AG10803 (cell line): ENCODE data around the gene PACC1.

Source experiments
- DNase-seq: peaks from one replicate; pipeline ENCODE4 v3.0.0; 2010; ENCODE audit warnings: low read depth
- H3K4me3 ChIP-seq: 2 replicates; pipeline ENCODE4 v1.5.1; 2011; ENCODE audit warnings: mild to moderate bottlenecking, low read length, control low read depth
- TF ChIP-seq, protein P1 (sequence below): conservative IDR thresholded peaks from 2 replicates; pipeline ENCODE4 v1.5.1; 2011; ENCODE audit warnings: mild to moderate bottlenecking, low read length, control low read depth, inconsistent platforms

Gene PACC1

DNA sequence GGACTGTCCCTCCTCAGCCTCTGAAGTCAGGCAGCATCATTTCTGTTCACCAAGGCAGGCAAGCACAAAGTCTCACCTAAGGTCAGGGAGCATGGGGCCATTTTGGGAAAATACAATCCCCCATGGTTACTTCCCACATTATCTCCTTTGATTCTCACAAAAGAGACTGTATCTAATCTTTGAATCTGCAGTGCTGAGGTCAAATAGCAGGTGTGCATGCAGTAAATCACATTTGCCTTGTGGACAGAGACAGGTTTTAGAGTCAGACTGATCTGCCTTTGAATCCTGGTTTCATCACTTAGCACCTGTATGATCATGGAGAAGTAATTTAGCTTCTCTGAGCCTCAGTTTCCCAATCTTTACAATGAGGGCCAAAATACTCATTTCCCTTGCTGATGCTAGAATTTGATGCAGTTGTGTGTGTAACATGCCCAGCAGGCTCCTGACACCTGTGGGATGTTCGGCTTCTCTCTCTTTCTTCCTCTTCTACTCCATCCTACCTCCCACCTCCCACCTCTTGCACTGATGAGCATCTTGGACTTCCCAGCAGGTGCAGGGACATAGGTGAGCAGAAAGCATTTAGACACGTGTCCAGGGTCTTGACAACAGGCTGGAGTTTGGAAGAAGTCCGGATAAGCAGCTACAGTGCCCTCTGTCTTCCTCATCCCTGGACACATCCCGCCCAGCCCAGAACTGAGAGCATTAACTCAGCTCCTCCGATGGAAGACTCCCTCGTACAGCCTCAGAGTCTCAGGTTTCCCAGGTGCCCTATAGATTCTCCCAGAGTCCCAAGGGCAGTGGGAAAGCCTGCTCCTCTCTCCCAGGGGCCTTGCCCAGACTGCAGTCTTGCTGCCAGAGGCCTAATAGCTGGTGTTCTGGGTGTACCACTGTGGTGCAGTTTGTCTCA is 37.0 kb upstream of the PACC1 start:
- TF ChIP-seq, protein P1, sequence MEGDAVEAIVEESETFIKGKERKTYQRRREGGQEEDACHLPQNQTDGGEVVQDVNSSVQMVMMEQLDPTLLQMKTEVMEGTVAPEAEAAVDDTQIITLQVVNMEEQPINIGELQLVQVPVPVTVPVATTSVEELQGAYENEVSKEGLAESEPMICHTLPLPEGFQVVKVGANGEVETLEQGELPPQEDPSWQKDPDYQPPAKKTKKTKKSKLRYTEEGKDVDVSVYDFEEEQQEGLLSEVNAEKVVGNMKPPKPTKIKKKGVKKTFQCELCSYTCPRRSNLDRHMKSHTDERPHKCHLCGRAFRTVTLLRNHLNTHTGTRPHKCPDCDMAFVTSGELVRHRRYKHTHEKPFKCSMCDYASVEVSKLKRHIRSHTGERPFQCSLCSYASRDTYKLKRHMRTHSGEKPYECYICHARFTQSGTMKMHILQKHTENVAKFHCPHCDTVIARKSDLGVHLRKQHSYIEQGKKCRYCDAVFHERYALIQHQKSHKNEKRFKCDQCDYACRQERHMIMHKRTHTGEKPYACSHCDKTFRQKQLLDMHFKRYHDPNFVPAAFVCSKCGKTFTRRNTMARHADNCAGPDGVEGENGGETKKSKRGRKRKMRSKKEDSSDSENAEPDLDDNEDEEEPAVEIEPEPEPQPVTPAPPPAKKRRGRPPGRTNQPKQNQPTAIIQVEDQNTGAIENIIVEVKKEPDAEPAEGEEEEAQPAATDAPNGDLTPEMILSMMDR, result no peak
- no peak for DNase-seq
- no peak overlapping the region for H3K4me3 ChIP-seq

DNA sequence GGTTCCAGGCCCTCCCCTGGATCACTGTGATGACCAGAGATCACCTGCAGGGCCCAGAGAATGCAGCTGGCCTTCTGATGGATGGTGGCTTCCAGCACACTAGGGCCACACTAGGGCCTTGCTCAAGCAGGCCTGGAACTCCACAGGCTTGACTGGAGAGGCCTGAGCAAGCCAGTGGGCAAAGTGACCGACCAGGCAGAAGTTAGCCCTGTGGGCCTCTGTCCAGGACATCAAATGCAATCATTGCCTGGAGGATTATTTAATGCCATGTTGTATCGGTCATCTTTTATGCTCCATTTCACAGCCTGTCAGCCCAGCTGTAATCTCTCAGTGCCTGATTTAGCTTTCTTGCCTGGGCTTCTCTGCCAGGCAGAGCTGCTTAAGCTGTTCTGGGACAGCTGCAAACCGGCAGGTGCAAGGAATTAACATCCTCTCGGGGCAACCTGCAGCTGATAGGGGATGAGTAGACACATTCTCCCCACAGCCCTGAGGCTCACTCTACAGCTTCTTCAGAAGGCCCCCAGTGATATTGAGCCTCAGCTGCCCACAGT is 35.7 kb upstream of the PACC1 start:
- no peak overlapping the region for H3K4me3 ChIP-seq
- DNase-seq, result no peak
- TF ChIP-seq, protein P1, result no peak

DNA sequence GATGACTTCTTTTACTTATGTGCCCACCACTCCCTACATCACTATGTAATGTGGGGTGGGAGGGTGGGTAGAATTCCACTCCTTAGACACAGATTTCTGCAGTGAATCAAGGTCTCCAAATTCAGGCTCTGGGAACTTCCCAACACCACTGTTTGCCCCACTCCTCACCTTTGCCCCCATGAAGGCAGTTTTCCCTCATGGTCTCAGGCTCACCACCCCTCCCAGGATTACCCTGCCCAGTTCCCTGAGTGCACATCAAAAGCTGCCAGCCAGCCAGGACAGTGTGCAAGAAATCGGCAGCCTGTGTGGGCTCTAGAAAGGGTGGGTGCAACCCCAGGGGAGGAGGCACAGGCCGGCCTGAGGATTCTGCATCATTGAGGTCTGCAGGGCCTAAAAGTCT is 32.8 kb upstream of the PACC1 start:
- TF ChIP-seq, protein P1, result no peak
- no peak overlapping the region for H3K4me3 ChIP-seq
- no peak for DNase-seq

DNA sequence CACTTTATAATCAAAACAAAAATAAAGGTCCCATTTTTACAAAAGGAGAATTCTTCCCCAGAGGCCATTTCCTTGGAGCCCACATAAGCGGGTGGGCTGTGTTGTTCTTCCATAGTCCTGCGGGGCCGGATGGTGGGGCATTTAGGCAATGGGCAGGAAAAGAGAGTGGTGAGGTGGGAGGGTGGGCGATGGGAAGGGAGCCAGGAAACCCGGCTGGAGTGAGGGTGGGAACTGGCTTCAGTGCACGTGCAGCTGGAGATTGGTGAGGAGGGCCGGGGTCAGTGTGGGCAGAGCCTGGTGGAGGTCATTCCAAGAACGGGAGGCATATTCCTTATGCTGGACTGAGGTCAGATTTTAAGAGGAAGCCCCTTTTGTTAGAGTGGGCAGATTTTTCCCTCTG is 31.6 kb upstream of the PACC1 start:
- no peak for DNase-seq
- H3K4me3 ChIP-seq, result no peak overlapping the region

DNA sequence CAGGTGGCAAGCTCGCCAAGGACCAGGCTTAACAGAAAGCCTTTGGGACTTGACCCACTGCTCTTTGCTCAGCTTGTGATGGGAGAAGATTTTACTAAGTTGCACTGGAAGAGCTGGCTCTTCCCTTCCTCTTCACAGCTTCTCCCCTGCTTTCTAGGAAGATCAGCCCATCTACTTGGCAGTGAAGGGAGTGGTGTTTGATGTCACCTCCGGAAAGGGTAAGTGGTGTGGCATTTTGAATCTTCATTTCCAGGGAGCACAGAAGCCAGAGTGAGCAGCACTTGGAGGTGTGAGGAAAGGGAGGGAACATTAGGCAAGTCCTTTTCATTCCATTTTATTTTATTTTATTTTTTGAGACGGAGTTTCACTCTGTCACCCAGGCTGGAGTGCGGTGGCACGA is 27.7 kb upstream of the PACC1 start:
- TF ChIP-seq, protein P1, result no peak
- DNase-seq, result no peak
- no peak overlapping the region for H3K4me3 ChIP-seq

More for the DNA sequence above, 31.6 kb upstream of the PACC1 start:
- TF ChIP-seq, protein P1, result no peak

DNA sequence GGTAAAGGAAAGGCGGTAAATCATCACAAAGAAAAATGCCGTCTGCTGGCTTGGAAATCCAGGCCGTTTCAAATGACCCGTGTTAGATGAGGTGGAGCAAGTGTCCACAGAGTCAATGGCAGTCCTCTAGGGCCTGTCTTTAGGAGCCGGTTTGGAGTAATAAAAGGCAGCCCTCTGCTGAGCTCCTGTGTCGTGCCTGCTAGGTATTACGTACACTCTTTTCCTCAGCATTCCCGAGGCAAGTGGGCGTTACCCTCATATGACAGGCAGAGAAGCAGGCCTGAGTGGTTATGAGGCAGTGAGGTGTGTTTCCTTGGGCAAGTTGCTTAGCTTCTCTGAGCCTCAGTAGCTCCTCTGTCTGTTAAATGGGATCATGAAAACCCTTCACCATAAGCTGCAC is 25.7 kb upstream of the PACC1 start:
- no peak overlapping the region for H3K4me3 ChIP-seq
- no peak for DNase-seq
- TF ChIP-seq, protein P1, result no peak

DNA sequence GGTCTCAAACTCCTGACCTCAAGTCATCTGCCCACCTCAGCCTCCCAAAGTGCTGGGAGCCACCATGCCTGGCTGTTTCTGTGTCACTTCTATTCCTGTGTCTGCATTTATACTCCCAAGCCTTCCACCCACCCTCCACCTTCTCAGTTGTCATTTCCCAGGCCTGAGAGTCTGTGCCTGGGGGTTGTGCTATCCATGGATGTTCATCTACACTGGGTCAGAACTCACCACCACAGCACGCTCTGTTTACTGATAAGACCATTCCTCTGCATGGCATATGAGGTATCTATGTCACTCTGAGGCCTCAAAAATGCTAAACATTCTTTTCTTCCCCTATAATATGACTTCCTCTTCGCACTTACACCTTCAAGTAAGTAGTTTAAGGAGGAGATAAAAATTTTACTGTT is 24.1 kb upstream of the PACC1 start:
- DNase-seq, result no peak
- no peak overlapping the region for H3K4me3 ChIP-seq
- TF ChIP-seq, protein P1, result no peak
